Prostate gland (tissue), 2 donors: ENCODE data around the gene FAM149B1.

Experiments used
- POLR2AphosphoS5 ChIP-seq: sonication (generic); formaldehyde crosslinking; IDR thresholded peaks from one replicate; pipeline ENCODE4 v1.6.1; 2017; ENCODE audit warnings: antibody characterized with exemption
- TF ChIP-seq, protein P1 (sequence below), 4 experiments: fragments of 200-600 bp in 2 of 4; fragments of 450-650 bp in 2 of 4; sonication (generic) in 2 of 4; IDR thresholded peaks; 1 replicate in 3 of 4; 2 replicates in 1 of 4; pipeline ENCODE4 v1.5.1; 2016 to 2019; ENCODE audit warnings: antibody characterized with exemption in 4 of 4, mild to moderate bottlenecking in 2 of 4, moderate library complexity in 2 of 4

- TF ChIP-seq, protein P1, sequence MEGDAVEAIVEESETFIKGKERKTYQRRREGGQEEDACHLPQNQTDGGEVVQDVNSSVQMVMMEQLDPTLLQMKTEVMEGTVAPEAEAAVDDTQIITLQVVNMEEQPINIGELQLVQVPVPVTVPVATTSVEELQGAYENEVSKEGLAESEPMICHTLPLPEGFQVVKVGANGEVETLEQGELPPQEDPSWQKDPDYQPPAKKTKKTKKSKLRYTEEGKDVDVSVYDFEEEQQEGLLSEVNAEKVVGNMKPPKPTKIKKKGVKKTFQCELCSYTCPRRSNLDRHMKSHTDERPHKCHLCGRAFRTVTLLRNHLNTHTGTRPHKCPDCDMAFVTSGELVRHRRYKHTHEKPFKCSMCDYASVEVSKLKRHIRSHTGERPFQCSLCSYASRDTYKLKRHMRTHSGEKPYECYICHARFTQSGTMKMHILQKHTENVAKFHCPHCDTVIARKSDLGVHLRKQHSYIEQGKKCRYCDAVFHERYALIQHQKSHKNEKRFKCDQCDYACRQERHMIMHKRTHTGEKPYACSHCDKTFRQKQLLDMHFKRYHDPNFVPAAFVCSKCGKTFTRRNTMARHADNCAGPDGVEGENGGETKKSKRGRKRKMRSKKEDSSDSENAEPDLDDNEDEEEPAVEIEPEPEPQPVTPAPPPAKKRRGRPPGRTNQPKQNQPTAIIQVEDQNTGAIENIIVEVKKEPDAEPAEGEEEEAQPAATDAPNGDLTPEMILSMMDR (IDR thresholded peaks at IDR 0.05) = no peak
- TF ChIP-seq POLR2AphosphoS5 = no peak
Observed at GRCh38 chr10:73233883-73234282, 66.0 kb downstream of the FAM149B1 start.
